ENCODE results near the gene ZRANB3. TPM values are rescaled to one million over a fixed set of nuclear protein-coding genes. Genes with fewer than 3 reads are reported as not detected.
"Not testable (repeated sequence)": the region's sequence is repeated elsewhere in the genome, so short reads cannot be mapped to it uniquely, and the experiment has no call there.

ZRANB3 gene
- total and polyA plus RNA-seq, 2 donors (not counting 3 experiments of a cell fraction or from before 2014, with no cell fraction given), result 2.2 to 6.0 TPM

DNA sequence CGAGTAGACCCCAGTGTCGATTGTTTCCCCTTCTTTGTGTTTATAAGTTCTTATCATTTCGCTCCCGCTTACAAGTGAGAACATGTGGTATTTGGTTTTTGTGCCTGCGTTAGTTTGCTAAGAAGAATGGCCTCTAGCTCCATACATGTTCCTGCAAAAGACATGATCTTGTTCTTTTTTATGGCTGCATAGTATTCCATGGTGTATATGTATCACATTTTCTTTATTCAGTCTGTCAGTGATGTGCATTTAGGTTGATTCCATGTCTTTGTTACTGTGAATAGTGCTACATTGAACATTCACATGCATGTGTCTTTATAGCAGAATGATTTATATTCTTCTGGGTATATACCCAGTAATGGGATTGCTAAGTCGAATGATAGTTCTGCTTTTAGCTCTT lies 95.9 kb downstream of the ZRANB3 start:
- intact Hi-C loops (cut with micrococcal nuclease); POLR2A ChIA-PET: not testable (repeated sequence)

DNA sequence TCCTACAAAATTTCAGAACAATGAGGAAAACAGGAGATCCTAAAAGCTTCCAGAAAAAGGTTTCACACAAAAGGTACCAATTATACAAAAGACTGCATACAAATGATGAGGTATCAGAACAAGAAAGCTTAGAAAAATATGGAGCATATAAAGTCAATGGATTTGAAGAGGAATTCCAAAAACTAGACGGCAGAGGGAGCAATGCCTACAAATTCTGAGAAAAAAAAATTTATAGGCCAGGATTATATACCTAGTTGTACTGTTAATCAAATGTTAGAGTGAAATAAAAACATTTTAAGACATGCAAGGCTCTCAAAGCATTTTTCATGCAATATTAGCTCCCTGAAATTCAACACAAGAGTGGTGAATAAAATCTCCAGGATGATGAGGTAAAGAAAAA lies 106.2 kb downstream of the ZRANB3 start:
- H2AFZ ChIP-seq (ENCODE audit: low read depth, low read length), result no peak overlapping the region
- intact Hi-C loops (cut with micrococcal nuclease) (no loop called here), dilution Hi-C loops (cut with MboI; ENCODE audit: extremely low pct_ligation_motif_present, low sequenced_read_pairs) (no loop called here)
- POLR2A ChIA-PET, result no interaction called here
- no peak overlapping the region for H3K27ac ChIP-seq (ENCODE audit: insufficient read depth, low read depth, low read length)
- FAIRE-seq, result no peak
- H3K36me3 ChIP-seq (ENCODE audit: control insufficient read depth in 2 of 2, extremely low read depth in 1 of 2, insufficient read depth in 2 of 2, low read length in 2 of 2), result no peaks in the 10 kb centered on the region
- H3K9ac ChIP-seq (replicated peaks; ENCODE audit: extremely low read depth, insufficient read depth, low read length), result no peak overlapping the region
- no peak overlapping the region for H3K4me2 ChIP-seq (ENCODE audit: insufficient read depth, low read length)
- H4K20me1 ChIP-seq (replicated peaks; ENCODE audit: control insufficient read depth, extremely low read depth, insufficient read depth, low read length), result no peaks in the 10 kb centered on the region
- no peak for DNase-seq (ENCODE audit: low read depth, low spot score)
- no peaks in the 10 kb centered on the region for H3K79me2 ChIP-seq (ENCODE audit: control insufficient read depth, insufficient read depth, low read length)
- TF ChIP-seq MYC (IDR thresholded peaks at IDR 0.05; ENCODE audit: low read depth, low read length) (no peak), POLR2AphosphoS5 (IDR thresholded peaks at IDR 0.05; ENCODE audit: insufficient read depth, low read depth, low read length) (no peak), EZH2 (IDR thresholded peaks at IDR 0.05; ENCODE audit: borderline replicate concordance, low read depth, low read length, severe bottlenecking) (no peak), FOS (IDR thresholded peaks at IDR 0.05; ENCODE audit: borderline replicate concordance, insufficient read depth, low read length) (no peak), CTCF (IDR thresholded peaks at IDR 0.05; ENCODE audit: extremely low read depth in 1 of 2, insufficient read depth in 1 of 2, low read depth in 1 of 2, low read length in 2 of 2) (no peak), JUN (IDR thresholded peaks at IDR 0.05; ENCODE audit: borderline replicate concordance, insufficient read depth, insufficient read length, low read depth) (no peak), GATA2 (IDR thresholded peaks at IDR 0.05; ENCODE audit: insufficient read depth, insufficient read length, low read depth, low read length) (no peak), POLR2A (IDR thresholded peaks at IDR 0.05; ENCODE audit: low read depth, low read length) (no peak)
- TF ChIP-seq, protein P1, sequence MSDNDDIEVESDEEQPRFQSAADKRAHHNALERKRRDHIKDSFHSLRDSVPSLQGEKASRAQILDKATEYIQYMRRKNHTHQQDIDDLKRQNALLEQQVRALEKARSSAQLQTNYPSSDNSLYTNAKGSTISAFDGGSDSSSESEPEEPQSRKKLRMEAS (IDR thresholded peaks at IDR 0.05; ENCODE audit: insufficient read depth, insufficient read length), result no peak
- H3K4me1 ChIP-seq (ENCODE audit: control insufficient read depth, extremely low read depth, insufficient read depth, low read length), result no peaks in the 10 kb centered on the region
- no peaks in the 10 kb centered on the region for H3K27me3 ChIP-seq (ENCODE audit: control insufficient read depth in 2 of 2, insufficient read depth in 2 of 2, low read length in 2 of 2)
- no peaks in the 10 kb centered on the region for H3K9me1 ChIP-seq (replicated peaks; ENCODE audit: control insufficient read depth, extremely low read depth, insufficient read depth, low read length)
- CTCF ChIA-PET, result interaction anchor here (1.2 kb wide), 1 partner anchor 285 kb away, joined by 3 read pairs; no protein-coding TSS in a partner anchor
- no peaks in the 10 kb centered on the region for H3K9me3 ChIP-seq (replicated peaks; ENCODE audit: control insufficient read depth, insufficient read depth, low read length)
- H3K4me3 ChIP-seq (replicated peaks in 1 of 3; ENCODE audit: insufficient read depth in 1 of 3, low read depth in 1 of 3, low read length in 3 of 3), result no peak overlapping the region
- no TSS peak for BruUV-seq (replicated peaks)

More for the DNA sequence above, 95.9 kb downstream of the ZRANB3 start:
- BruUV-seq (replicated peaks); H4K20me1 ChIP-seq (replicated peaks; ENCODE audit: control insufficient read depth, extremely low read depth, insufficient read depth, low read length); H2AFZ ChIP-seq (ENCODE audit: low read depth, low read length); FAIRE-seq; H3K9me1 ChIP-seq (replicated peaks; ENCODE audit: control insufficient read depth, extremely low read depth, insufficient read depth, low read length); H3K9ac ChIP-seq (replicated peaks; ENCODE audit: extremely low read depth, insufficient read depth, low read length); H3K4me2 ChIP-seq (ENCODE audit: insufficient read depth, low read length); H3K4me3 ChIP-seq (replicated peaks in 1 of 3; ENCODE audit: insufficient read depth in 1 of 3, low read depth in 1 of 3, low read length in 3 of 3); dilution Hi-C loops (cut with MboI; ENCODE audit: extremely low pct_ligation_motif_present, low sequenced_read_pairs); CTCF ChIA-PET; DNase-seq (ENCODE audit: low read depth, low spot score); H3K79me2 ChIP-seq (ENCODE audit: control insufficient read depth, insufficient read depth, low read length); H3K27me3 ChIP-seq (ENCODE audit: control insufficient read depth in 2 of 2, insufficient read depth in 2 of 2, low read length in 2 of 2); H3K36me3 ChIP-seq (ENCODE audit: control insufficient read depth in 2 of 2, extremely low read depth in 1 of 2, insufficient read depth in 2 of 2, low read length in 2 of 2); H3K27ac ChIP-seq (ENCODE audit: insufficient read depth, low read depth, low read length); H3K9me3 ChIP-seq (replicated peaks; ENCODE audit: control insufficient read depth, insufficient read depth, low read length); H3K4me1 ChIP-seq (ENCODE audit: control insufficient read depth, extremely low read depth, insufficient read depth, low read length): not testable (repeated sequence)

Measured in endothelial cell of umbilical vein (primary cell).